HFF-Myc (cell line): ENCODE results near the gene PCDHB13.
"Not testable (repeated sequence)": the region's sequence is repeated elsewhere in the genome, so short reads cannot be mapped to it uniquely, and the experiment has no call there.

ENCODE experiments used
- DNase-seq: peaks from one replicate; pipeline ENCODE4 v3.0.0-alpha.2; 2011; ENCODE audit warnings: low read depth; ENCODE audit errors: extremely low read depth
- H3K4me3 ChIP-seq: replicated peaks from 2 replicates; pipeline ENCODE4 v1.5.1; 2011; ENCODE audit warnings: low read depth, mild to moderate bottlenecking, control low read depth, low read length
- TF ChIP-seq, protein P1 (sequence below): IDR thresholded peaks from 2 replicates; pipeline ENCODE4 v1.5.1; 2012; ENCODE audit warnings: mild to moderate bottlenecking, low read depth, low read length, control low read depth; ENCODE audit errors: missing control alignments

The PCDHB13 gene

DNA sequence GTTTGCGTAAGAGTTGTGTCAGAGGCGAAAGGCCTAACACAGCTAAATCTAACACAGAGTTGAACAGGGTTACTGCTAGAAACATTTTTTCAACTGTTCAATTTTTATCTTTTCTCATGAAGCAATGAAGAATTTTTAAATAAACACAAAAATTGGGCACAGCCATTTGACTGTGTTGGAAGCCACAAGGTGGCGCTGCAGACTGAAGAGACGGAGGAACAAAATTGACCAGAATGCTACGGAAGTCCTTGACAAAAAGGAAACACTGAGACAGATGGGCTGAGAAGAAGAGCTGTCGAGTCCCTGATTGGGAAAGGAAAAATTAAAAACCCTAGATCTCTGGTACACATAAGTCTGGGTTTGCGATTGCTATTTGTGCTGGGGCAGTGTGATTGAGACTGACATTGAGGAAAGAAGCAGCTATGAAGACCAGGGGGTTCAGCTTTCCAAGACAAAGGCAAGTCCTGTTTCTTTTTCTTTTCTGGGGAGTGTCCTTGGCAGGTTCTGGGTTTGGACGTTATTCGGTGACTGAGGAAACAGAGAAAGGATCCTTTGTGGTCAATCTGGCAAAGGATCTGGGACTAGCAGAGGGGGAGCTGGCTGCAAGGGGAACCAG, 26.7 kb upstream of the PCDHB13 start, which contains the start of gene PCDHB9:
Gene PCDHB9, plus strand, starts transcription at position 265 of the 616 bp plus-strand sequence. Its CDS starts 158 bp downstream, at position 423.
- TF ChIP-seq, protein P1, sequence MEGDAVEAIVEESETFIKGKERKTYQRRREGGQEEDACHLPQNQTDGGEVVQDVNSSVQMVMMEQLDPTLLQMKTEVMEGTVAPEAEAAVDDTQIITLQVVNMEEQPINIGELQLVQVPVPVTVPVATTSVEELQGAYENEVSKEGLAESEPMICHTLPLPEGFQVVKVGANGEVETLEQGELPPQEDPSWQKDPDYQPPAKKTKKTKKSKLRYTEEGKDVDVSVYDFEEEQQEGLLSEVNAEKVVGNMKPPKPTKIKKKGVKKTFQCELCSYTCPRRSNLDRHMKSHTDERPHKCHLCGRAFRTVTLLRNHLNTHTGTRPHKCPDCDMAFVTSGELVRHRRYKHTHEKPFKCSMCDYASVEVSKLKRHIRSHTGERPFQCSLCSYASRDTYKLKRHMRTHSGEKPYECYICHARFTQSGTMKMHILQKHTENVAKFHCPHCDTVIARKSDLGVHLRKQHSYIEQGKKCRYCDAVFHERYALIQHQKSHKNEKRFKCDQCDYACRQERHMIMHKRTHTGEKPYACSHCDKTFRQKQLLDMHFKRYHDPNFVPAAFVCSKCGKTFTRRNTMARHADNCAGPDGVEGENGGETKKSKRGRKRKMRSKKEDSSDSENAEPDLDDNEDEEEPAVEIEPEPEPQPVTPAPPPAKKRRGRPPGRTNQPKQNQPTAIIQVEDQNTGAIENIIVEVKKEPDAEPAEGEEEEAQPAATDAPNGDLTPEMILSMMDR, result peak; percentile 54

DNA sequence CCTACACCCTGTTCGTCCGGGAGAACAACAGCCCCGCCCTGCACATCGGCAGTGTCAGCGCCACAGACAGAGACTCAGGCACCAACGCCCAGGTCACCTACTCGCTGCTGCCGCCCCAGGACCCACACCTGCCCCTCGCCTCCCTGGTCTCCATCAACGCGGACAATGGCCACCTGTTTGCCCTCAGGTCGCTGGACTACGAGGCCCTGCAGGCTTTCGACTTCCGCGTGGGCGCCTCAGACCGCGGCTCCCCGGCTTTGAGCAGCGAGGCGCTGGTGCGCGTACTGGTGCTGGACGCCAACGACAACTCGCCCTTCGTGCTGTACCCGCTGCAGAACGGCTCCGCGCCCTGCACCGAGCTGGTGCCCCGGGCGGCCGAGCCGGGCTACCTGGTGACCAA, 25.0 kb upstream of the PCDHB13 start:
- DNase-seq, H3K4me3 ChIP-seq: not testable (repeated sequence)

More for the DNA sequence above, 26.7 kb upstream of the PCDHB13 start, which contains the start of gene PCDHB9:
- H3K4me3 ChIP-seq, result no peak within 1 kb of the TSS
- DNase-seq, result no peak

DNA sequence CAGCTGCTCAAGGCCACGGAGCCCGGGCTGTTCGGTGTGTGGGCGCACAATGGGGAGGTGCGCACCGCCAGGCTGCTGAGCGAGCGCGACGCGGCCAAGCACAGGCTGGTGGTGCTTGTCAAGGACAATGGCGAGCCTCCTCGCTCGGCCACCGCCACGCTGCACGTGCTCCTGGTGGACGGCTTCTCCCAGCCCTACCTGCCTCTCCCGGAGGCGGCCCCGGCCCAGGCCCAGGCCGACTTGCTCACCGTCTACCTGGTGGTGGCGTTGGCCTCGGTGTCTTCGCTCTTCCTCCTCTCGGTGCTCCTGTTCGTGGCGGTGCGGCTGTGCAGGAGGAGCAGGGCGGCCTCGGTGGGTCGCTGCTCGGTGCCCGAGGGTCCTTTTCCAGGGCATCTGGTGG, 24.6 kb upstream of the PCDHB13 start:
- not testable (repeated sequence) for DNase-seq, H3K4me3 ChIP-seq

DNA sequence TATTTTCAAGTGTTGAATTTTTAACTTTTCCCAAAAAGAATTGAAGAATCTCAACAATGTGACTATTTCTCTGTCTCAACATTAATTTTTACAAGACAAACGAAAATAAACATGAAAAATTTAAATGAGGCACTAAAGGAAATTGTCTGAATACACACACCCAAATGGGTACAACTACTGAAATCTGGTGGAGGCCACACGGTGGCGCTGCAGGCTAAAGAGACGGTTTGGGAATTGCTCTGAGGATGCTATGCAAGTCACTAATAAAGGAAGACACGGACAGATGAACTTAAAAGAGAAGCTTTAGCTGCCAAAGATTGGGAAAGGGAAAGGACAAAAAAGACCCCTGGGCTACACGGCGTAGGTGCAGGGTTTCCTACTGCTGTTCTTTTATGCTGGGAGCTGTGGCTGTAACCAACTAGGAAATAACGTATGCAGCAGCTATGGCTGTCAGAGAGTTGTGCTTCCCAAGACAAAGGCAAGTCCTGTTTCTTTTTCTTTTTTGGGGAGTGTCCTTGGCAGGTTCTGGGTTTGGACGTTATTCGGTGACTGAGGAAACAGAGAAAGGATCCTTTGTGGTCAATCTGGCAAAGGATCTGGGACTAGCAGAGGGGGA, 21.5 kb upstream of the PCDHB13 start, which contains the start of gene PCDHB10:
Gene PCDHB10, plus strand, starts transcription at position 244 of the 616 bp plus-strand sequence. Its CDS starts 200 bp downstream, at position 444.
- TF ChIP-seq, protein P1, result peak; percentile 48
- H3K4me3 ChIP-seq, result no peak within 1 kb of the TSS
- DNase-seq, result no peak

DNA sequence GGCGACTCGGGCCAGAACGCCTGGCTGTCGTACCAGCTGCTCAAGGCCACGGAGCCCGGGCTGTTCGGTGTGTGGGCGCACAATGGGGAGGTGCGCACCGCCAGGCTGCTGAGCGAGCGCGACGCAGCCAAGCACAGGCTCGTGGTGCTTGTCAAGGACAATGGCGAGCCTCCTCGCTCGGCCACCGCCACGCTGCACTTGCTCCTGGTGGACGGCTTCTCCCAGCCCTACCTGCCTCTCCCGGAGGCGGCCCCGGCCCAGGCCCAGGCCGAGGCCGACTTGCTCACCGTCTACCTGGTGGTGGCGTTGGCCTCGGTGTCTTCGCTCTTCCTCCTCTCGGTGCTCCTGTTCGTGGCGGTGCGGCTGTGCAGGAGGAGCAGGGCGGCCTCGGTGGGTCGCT, 19.4 kb upstream of the PCDHB13 start:
- DNase-seq, H3K4me3 ChIP-seq: not testable (repeated sequence)

DNA sequence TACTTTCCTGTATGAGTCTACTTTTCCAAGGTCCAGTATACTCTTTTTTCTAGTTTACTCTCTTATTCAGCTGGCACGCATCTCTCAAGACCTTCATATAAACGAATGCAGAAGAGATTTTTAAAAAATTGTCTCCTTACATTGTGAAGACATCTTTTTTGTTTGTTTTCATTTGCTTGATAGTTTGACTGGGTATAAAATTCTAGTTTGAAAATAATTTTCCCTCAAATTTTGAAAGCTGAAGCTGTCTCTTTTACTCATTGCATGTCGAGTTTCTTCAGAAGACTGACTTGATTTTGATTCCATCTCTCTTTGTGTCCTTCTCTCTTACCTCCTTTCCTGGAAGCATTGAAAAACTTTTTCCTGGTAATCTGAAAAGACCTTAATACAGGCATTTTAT, 17.4 kb upstream of the PCDHB13 start:
- TF ChIP-seq, protein P1, result no peak
- H3K4me3 ChIP-seq, result no peak overlapping the region
- DNase-seq, result no peak

DNA sequence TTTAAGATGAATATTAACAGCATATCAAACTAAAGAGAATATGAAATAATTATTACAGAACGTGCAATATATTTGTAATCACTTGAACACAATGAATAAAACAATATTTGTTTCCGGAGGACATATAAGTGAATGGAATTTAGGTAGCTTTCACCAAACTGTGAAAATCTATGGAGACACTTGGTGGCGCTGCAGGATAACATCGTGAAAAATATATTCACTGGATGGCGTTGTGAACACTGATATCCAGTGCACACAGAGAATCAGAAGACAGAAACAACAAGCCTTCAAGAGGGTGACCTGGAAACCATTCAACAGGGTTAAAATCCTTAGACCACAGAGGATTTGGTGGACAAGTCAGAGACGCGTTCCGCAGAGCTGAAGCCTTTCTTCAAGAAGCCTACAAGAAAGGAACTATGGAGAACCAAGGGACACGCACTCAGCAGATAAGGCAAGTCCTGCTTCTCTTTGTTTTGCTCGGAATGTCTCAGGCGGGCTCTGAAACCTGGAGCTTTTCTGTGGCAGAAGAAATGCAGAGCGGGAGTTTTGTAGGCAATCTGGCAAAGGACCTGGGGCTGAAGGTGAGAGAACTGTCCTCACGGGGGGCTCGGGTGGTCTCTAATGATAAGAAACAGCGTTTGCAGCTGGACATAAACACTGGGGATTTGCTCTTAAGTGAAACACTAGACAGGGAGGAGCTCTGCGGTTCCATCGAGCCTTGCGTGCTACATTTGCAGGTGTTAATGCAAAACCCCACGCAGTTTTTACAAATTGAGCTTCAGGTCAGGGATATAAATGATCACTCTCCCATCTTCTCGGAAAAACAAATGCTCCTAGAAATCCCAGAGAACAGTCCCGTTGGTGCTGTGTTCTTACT, 14.1 kb upstream of the PCDHB13 start, which contains the start of gene PCDHB11:
Gene PCDHB11, plus strand, starts transcription at position 269 of the 877 bp plus-strand sequence. Its CDS starts 148 bp downstream, at position 417.
- no peak within 1 kb of the TSS for H3K4me3 ChIP-seq
- TF ChIP-seq, protein P1, result no peak
- DNase-seq, result no peak

DNA sequence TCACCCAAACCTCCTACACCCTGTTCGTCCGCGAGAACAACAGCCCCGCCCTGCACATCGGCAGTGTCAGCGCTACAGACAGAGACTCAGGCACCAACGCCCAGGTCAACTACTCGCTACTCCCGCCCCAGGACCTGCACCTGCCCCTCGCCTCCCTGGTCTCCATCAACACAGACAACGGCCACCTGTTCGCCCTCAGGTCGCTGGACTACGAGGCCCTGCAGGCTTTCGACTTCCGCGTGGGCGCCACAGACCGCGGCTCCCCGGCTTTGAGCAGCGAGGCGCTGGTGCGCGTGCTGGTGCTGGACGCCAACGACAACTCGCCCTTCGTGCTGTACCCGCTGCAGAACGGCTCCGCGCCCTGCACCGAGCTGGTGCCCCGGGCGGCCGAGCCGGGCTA, 12.6 kb upstream of the PCDHB13 start:
- not testable (repeated sequence) for DNase-seq, H3K4me3 ChIP-seq

DNA sequence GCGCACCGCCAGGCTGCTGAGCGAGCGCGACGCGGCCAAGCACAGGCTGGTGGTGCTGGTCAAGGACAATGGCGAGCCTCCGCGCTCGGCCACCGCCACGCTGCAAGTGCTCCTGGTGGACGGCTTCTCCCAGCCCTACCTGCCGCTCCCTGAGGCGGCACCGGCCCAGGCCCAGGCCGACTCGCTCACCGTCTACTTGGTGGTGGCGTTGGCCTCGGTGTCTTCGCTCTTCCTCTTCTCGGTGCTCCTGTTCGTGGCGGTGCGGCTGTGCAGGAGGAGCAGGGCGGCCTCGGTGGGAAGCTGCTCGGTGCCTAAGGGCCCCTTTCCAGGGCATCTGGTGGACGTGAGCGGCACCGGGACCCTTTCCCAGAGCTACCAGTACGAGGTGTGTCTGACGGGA, 12.1 kb upstream of the PCDHB13 start:
- not testable (repeated sequence) for H3K4me3 ChIP-seq, DNase-seq
